ENCODE data around the gene KCNK13.

KCNK13 gene

GRCh38 chr14:90140956-90141316 lies 79.1 kb downstream of the KCNK13 start:
- Histone ChIP-seq H3K4me3 (ENCODE audit: control insufficient read depth in 1 of 7, extremely low read depth in 1 of 7, insufficient read depth in 4 of 7, low read depth in 2 of 7, low read length in 6 of 7) (no peak overlapping the region), H3K27ac (ENCODE audit: insufficient read depth in 1 of 2, low read depth in 1 of 2, low read length in 2 of 2, poor library complexity in 1 of 2, severe bottlenecking in 2 of 2) (no peak overlapping the region), H3K4me1 (ENCODE audit: control extremely low read depth in 1 of 4, control insufficient read depth in 4 of 4, insufficient read depth in 4 of 4, low read length in 3 of 4) (no peaks in the 10 kb centered on the region), H3K9me3 (ENCODE audit: control extremely low read depth in 1 of 5, control insufficient read depth in 4 of 5, insufficient read depth in 2 of 5, low read depth in 1 of 5, low read length in 4 of 5) (peaks cover 0 to 1% (median 0%) of the 10 kb centered on the region in 5 experiments), H3K27me3 (replicated peaks in 2 of 5; ENCODE audit: control insufficient read depth in 4 of 5, insufficient read depth in 5 of 5, low read length in 4 of 5) (peaks cover 0 to 7% (median 2%) of the 10 kb centered on the region in 5 experiments), H3K36me3 (ENCODE audit: control insufficient read depth in 4 of 4, insufficient read depth in 4 of 4, low read length in 3 of 4) (no peaks in the 10 kb centered on the region)
- DNase-seq = no peak
- ChIA-PET POLR2A (no interaction called here), CTCF (no interaction called here)
- WGBS (ENCODE audit: insufficient coverage) = 77% methylated on average over 4 of the region's 5 CpGs

DNA sequence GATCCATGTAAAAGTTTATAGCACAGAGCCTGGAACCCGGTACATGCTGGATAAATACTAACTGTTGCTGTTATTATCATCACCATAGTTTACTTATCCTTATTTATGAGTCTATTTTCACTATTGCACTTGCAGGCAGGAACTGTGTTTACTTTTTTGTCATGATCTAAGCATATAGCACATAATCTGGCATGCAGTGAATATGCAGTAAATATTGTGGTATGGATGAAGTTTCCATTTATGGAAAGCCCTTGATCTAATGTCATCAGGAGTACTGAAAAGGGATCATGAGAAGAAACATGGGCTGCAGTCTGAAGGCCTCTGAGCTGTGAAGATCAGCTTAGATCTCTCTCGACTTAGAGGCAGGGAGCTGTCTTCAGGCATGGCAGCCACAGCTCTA lies 91.6 kb downstream of the KCNK13 start:
- DNase-seq = no peak
- no peak overlapping the region for H3K27ac ChIP-seq (ENCODE audit: insufficient read depth in 1 of 2, low read depth in 1 of 2, low read length in 2 of 2, poor library complexity in 1 of 2, severe bottlenecking in 2 of 2)
- ChIA-PET POLR2A (no interaction called here), CTCF (no interaction called here)
- peaks cover 0 to 3% (median 0%) of the 10 kb centered on the region in 5 experiments for H3K27me3 ChIP-seq (replicated peaks in 2 of 5; ENCODE audit: control insufficient read depth in 4 of 5, insufficient read depth in 5 of 5, low read length in 4 of 5)
- H3K4me1 ChIP-seq (ENCODE audit: control extremely low read depth in 1 of 4, control insufficient read depth in 4 of 4, insufficient read depth in 4 of 4, low read length in 3 of 4) = no peaks in the 10 kb centered on the region
- WGBS (ENCODE audit: insufficient coverage) = no CpG with 5 or more reads among the region's 2 CpGs
- peaks cover 0 to 5% (median 0%) of the 10 kb centered on the region in 5 experiments for H3K9me3 ChIP-seq (ENCODE audit: control extremely low read depth in 1 of 5, control insufficient read depth in 4 of 5, insufficient read depth in 2 of 5, low read depth in 1 of 5, low read length in 4 of 5)
- no peaks in the 10 kb centered on the region for H3K36me3 ChIP-seq (ENCODE audit: control insufficient read depth in 4 of 4, insufficient read depth in 4 of 4, low read length in 3 of 4)
- no peak overlapping the region for H3K4me3 ChIP-seq (ENCODE audit: control insufficient read depth in 1 of 7, extremely low read depth in 1 of 7, insufficient read depth in 4 of 7, low read depth in 2 of 7, low read length in 6 of 7)

DNA sequence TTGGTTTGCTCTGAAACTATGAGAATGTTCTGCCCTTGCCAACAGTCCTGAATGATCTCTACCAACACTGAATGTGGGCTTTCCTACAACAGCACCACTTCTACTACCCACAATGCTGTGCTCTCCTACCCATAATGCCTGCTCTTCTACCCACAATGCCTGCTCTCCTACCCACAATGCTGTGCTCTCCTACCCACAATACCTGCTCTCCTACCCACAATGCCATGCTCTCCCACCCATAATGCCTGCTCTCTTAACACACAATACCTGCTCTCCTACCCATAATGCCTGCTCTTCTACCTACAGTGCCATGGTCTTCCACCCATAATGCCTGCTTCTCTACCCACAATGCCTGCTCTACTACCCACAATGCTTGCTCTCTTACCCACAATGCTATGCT lies 92.3 kb downstream of the KCNK13 start:
- DNase-seq = no peak
- POLR2A ChIA-PET = no interaction called here
- Histone ChIP-seq H3K36me3 (ENCODE audit: control insufficient read depth in 4 of 4, insufficient read depth in 4 of 4, low read length in 3 of 4) (no peaks in the 10 kb centered on the region), H3K4me1 (ENCODE audit: control extremely low read depth in 1 of 4, control insufficient read depth in 4 of 4, insufficient read depth in 4 of 4, low read length in 3 of 4) (no peaks in the 10 kb centered on the region), H3K9me3 (ENCODE audit: control extremely low read depth in 1 of 5, control insufficient read depth in 4 of 5, insufficient read depth in 2 of 5, low read depth in 1 of 5, low read length in 4 of 5) (peaks cover 0 to 5% (median 0%) of the 10 kb centered on the region in 5 experiments), H3K4me3 (ENCODE audit: control insufficient read depth in 1 of 7, extremely low read depth in 1 of 7, insufficient read depth in 4 of 7, low read depth in 2 of 7, low read length in 6 of 7) (no peak overlapping the region), H3K27me3 (replicated peaks in 2 of 5; ENCODE audit: control insufficient read depth in 4 of 5, insufficient read depth in 5 of 5, low read length in 4 of 5) (peaks cover 0 to 3% (median 0%) of the 10 kb centered on the region in 5 experiments), H3K27ac (ENCODE audit: insufficient read depth in 1 of 2, low read depth in 1 of 2, low read length in 2 of 2, poor library complexity in 1 of 2, severe bottlenecking in 2 of 2) (no peak overlapping the region)
- CTCF ChIA-PET = no interaction called here

DNA sequence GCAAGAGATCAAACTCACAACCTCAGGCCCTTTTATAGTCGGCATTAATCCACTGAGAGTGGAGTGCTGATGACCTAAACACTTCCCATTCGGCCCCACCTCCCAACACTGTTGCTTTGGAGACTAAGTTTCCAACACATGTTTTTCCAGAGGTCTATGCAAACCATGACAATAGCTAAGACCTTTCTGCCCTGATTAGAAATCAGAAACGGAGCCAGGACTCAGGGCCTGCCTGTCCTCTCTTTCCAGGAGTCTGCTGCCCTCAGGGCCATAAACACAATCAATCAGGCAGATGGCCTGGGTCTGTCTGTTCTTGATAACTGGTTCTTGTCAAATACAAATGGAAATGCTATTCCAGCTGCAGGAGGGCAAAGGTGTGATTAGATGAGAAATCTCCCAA lies 97.4 kb downstream of the KCNK13 start:
- Histone ChIP-seq H3K36me3 (ENCODE audit: control insufficient read depth in 4 of 4, insufficient read depth in 4 of 4, low read length in 3 of 4) (no peaks in the 10 kb centered on the region), H3K4me3 (ENCODE audit: control insufficient read depth in 1 of 7, extremely low read depth in 1 of 7, insufficient read depth in 4 of 7, low read depth in 2 of 7, low read length in 6 of 7) (no peak overlapping the region), H3K27ac (ENCODE audit: insufficient read depth in 1 of 2, low read depth in 1 of 2, low read length in 2 of 2, poor library complexity in 1 of 2, severe bottlenecking in 2 of 2) (no peak overlapping the region), H3K4me1 (ENCODE audit: control extremely low read depth in 1 of 4, control insufficient read depth in 4 of 4, insufficient read depth in 4 of 4, low read length in 3 of 4) (no peaks in the 10 kb centered on the region), H3K9me3 (ENCODE audit: control extremely low read depth in 1 of 5, control insufficient read depth in 4 of 5, insufficient read depth in 2 of 5, low read depth in 1 of 5, low read length in 4 of 5) (peaks cover 0 to 2% (median 0%) of the 10 kb centered on the region in 5 experiments), H3K27me3 (replicated peaks in 2 of 5; ENCODE audit: control insufficient read depth in 4 of 5, insufficient read depth in 5 of 5, low read length in 4 of 5) (peaks cover 0 to 5% (median 2%) of the 10 kb centered on the region in 5 experiments)
- ChIA-PET POLR2A (no interaction called here), CTCF (no interaction called here)
- 90% methylated on average over 2 of the region's 3 CpGs for WGBS (ENCODE audit: insufficient coverage)
- DNase-seq = no peak

- CTCF ChIA-PET = no interaction called here
Measured at GRCh38 chr14:90159688-90160087, 97.9 kb downstream of the KCNK13 start.

GRCh38 chr14:90161129-90161528 lies 99.3 kb downstream of the KCNK13 start:
- H3K4me1 ChIP-seq (ENCODE audit: control extremely low read depth in 1 of 4, control insufficient read depth in 4 of 4, insufficient read depth in 4 of 4, low read length in 3 of 4) = no peaks in the 10 kb centered on the region
- WGBS (ENCODE audit: insufficient coverage) = no CpG with 5 or more reads among the region's 3 CpGs
- POLR2A ChIA-PET = no interaction called here
- no peak overlapping the region for H3K4me3 ChIP-seq (ENCODE audit: control insufficient read depth in 1 of 7, extremely low read depth in 1 of 7, insufficient read depth in 4 of 7, low read depth in 2 of 7, low read length in 6 of 7)
- H3K9me3 ChIP-seq (ENCODE audit: control extremely low read depth in 1 of 5, control insufficient read depth in 4 of 5, insufficient read depth in 2 of 5, low read depth in 1 of 5, low read length in 4 of 5) = peaks cover 0 to 4% (median 0%) of the 10 kb centered on the region in 5 experiments
- CTCF ChIA-PET = no interaction called here
- no peak for DNase-seq
- H3K36me3 ChIP-seq (ENCODE audit: control insufficient read depth in 4 of 4, insufficient read depth in 4 of 4, low read length in 3 of 4) = no peaks in the 10 kb centered on the region
- no peak overlapping the region for H3K27ac ChIP-seq (ENCODE audit: insufficient read depth in 1 of 2, low read depth in 1 of 2, low read length in 2 of 2, poor library complexity in 1 of 2, severe bottlenecking in 2 of 2)
- H3K27me3 ChIP-seq (replicated peaks in 2 of 5; ENCODE audit: control insufficient read depth in 4 of 5, insufficient read depth in 5 of 5, low read length in 4 of 5) = peaks cover 0 to 11% (median 2%) of the 10 kb centered on the region in 5 experiments

More at GRCh38 chr14:90159688-90160087, 97.9 kb downstream of the KCNK13 start:
- Histone ChIP-seq H3K36me3 (ENCODE audit: control insufficient read depth in 4 of 4, insufficient read depth in 4 of 4, low read length in 3 of 4) (no peaks in the 10 kb centered on the region), H3K9me3 (ENCODE audit: control extremely low read depth in 1 of 5, control insufficient read depth in 4 of 5, insufficient read depth in 2 of 5, low read depth in 1 of 5, low read length in 4 of 5) (peaks cover 0 to under 1% (median 0%) of the 10 kb centered on the region in 5 experiments), H3K27me3 (replicated peaks in 2 of 5; ENCODE audit: control insufficient read depth in 4 of 5, insufficient read depth in 5 of 5, low read length in 4 of 5) (peaks cover 0 to 5% (median 2%) of the 10 kb centered on the region in 5 experiments), H3K4me1 (ENCODE audit: control extremely low read depth in 1 of 4, control insufficient read depth in 4 of 4, insufficient read depth in 4 of 4, low read length in 3 of 4) (no peaks in the 10 kb centered on the region), H3K27ac (ENCODE audit: insufficient read depth in 1 of 2, low read depth in 1 of 2, low read length in 2 of 2, poor library complexity in 1 of 2, severe bottlenecking in 2 of 2) (no peak overlapping the region), H3K4me3 (ENCODE audit: control insufficient read depth in 1 of 7, extremely low read depth in 1 of 7, insufficient read depth in 4 of 7, low read depth in 2 of 7, low read length in 6 of 7) (no peak overlapping the region)
- no peak for DNase-seq
- POLR2A ChIA-PET = no interaction called here
- 50% methylated on average over 2 of the region's 4 CpGs for WGBS (ENCODE audit: insufficient coverage)

GRCh38 chr14:90168425-90169105 lies 106.8 kb downstream of the KCNK13 start:
- H3K9me3 ChIP-seq (ENCODE audit: control extremely low read depth in 1 of 5, control insufficient read depth in 4 of 5, insufficient read depth in 2 of 5, low read depth in 1 of 5, low read length in 4 of 5) = peaks cover 0 to 4% (median 0%) of the 10 kb centered on the region in 5 experiments
- H3K27me3 ChIP-seq (replicated peaks in 2 of 5; ENCODE audit: control insufficient read depth in 4 of 5, insufficient read depth in 5 of 5, low read length in 4 of 5) = peaks cover 0 to 5% (median 3%) of the 10 kb centered on the region in 5 experiments
- H3K27ac ChIP-seq (ENCODE audit: insufficient read depth in 1 of 2, low read depth in 1 of 2, low read length in 2 of 2, poor library complexity in 1 of 2, severe bottlenecking in 2 of 2) = no peak overlapping the region
- no peaks in the 10 kb centered on the region for H3K4me1 ChIP-seq (ENCODE audit: control extremely low read depth in 1 of 4, control insufficient read depth in 4 of 4, insufficient read depth in 4 of 4, low read length in 3 of 4)
- no peaks in the 10 kb centered on the region for H3K36me3 ChIP-seq (ENCODE audit: control insufficient read depth in 4 of 4, insufficient read depth in 4 of 4, low read length in 3 of 4)
- DNase-seq = no peak
- H3K4me3 ChIP-seq (ENCODE audit: control insufficient read depth in 1 of 7, extremely low read depth in 1 of 7, insufficient read depth in 4 of 7, low read depth in 2 of 7, low read length in 6 of 7) = no peak overlapping the region
- WGBS (ENCODE audit: insufficient coverage) = 100% methylated on average over 1 of the region's 4 CpGs
- ChIA-PET CTCF (no interaction called here), POLR2A (no interaction called here)

Measured in common myeloid progenitor, CD34-positive (primary cell).